Liver (tissue), 3 donors: Measurements from ENCODE around the gene NXN.

ENCODE experiments used
- CTCF ChIP-seq: fragments of 150-350 bp; IDR thresholded peaks from 2 replicates; pipeline ENCODE4 v1.5.1; 2017; ENCODE audit warnings: improper control_type of control experiment, low read depth, low read length; ENCODE audit not compliant: missing input control
- FOXA1 ChIP-seq: IDR thresholded peaks from 2 replicates; pipeline ENCODE4 v1.6.1; 2016; ENCODE audit warnings: antibody characterized with exemption
- HNF4G ChIP-seq: IDR thresholded peaks from 2 replicates; pipeline ENCODE4 v1.6.1; 2016; ENCODE audit warnings: antibody characterized with exemption
- JUND ChIP-seq, 2 donors: IDR thresholded peaks; 2 replicates each; pipeline ENCODE4 v1.6.1; 2016; ENCODE audit warnings: antibody characterized with exemption in 2 of 2
- REST ChIP-seq: IDR thresholded peaks from 2 replicates; pipeline ENCODE4 v1.6.1; 2016; ENCODE audit warnings: antibody characterized with exemption, mild to moderate bottlenecking
- TAF1 ChIP-seq: conservative IDR thresholded peaks from 2 replicates; pipeline ENCODE4 v1.6.1; 2016; ENCODE audit warnings: antibody characterized with exemption, mild to moderate bottlenecking
- YY1 ChIP-seq: IDR thresholded peaks from 2 replicates; pipeline ENCODE4 v1.6.1; 2016; ENCODE audit warnings: antibody characterized with exemption, mild to moderate bottlenecking
- donor health status: healthy.
- donor health status: healthy.

GRCh38 chr17:850851-851763 lies 128.5 kb downstream of the NXN start:
- TF ChIP-seq CTCF, result no peak
- TF ChIP-seq TAF1, result no peak
- TF ChIP-seq YY1, result no peak
- no peak for TF ChIP-seq REST
- TF ChIP-seq JUND (IDR thresholded peaks at IDR 0.05), result no peak
- no peak for TF ChIP-seq FOXA1
- no peak for TF ChIP-seq HNF4G
